GM19395 (cell line): ENCODE data around the gene INAVA.

Experiments
- ATAC-seq: cut with Tn5 transposase; IDR thresholded peaks from one replicate; pipeline ENCODE4 v1.9.1; 2021; ENCODE audit warnings: mild to moderate bottlenecking, moderate library complexity; ENCODE audit not compliant: unreplicated experiment

The INAVA gene, protein sequence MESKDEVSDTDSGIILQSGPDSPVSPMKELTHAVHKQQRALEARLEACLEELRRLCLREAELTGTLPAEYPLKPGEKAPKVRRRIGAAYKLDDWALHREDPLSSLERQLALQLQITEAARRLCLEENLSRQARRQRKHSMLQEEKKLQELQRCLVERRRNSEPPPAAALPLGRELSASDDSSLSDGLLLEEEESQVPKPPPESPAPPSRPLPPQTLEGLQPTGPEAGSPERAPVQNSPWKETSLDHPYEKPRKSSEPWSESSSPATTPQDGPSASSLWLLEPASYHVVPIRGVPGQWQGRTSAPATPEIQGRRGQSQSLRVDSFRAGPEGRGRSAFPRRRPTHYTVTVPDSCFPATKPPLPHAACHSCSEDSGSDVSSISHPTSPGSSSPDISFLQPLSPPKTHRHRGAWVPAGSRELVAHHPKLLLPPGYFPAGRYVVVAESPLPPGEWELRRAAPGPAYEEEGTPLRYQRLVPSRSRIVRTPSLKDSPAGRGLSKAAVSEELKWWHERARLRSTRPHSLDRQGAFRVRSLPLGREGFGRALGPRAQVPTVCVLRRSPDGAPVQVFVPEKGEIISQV

DNA sequence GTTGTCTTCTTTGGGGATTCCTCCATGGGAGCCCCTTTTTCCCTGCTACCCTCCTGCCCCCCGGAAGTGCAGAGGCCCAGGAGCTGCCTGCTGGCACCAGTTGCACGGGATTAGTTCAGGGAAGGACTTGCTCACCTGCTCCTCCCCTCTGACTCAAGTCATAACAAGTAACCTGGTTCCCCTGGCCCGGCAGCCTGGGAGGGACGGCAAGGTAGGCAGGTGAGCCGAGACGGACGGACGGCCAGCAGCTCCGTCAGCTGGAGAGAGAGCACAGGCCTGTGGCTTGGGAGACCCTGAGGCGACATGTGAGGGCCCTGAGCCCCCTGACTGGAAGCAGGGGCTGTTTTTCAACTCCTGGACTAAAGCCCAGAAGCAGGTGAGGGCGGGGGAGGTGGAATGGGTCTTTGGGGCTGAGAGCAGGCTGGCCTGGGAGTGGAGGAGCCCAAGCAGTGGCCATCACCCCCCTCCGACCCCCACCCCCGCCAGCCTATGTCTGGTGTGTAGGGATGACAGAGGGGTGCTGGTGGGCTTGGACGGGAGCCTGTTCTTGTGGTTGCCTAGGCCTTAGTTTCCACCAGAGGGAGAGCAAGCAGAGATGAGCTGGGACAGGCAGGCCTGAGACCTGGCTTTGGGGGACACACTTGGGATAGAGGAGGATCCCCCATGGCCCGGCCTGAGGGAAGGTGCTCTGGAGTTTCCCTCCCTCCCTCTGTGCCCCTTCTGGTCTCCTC is at the start of gene INAVA:
Gene INAVA (plus strand): TSS at position 189 of the 731 bp plus-strand sequence. CDS start 3,501 bp downstream, outside the sequence.
- ATAC-seq, result no peak

DNA sequence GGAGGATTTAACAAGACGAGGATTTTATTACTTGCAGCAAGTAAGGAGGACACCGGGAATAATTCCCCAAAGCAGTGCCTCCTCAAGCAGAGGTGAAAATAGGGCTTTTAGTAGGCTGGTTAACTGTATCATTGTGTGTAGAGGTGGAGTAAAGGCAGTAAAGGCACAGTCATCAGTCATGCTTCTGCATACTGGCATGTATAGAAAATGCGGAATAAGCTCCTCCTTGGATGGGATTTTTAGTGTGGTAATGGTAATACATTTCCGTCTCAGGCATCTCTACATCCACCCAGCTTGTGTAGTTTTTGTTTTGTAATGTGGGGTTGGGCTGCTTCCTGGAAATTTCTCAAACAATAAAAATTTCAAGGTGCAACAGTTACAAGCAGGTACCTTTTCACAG is 49.3 kb upstream of the INAVA start:
- no peak for ATAC-seq

DNA sequence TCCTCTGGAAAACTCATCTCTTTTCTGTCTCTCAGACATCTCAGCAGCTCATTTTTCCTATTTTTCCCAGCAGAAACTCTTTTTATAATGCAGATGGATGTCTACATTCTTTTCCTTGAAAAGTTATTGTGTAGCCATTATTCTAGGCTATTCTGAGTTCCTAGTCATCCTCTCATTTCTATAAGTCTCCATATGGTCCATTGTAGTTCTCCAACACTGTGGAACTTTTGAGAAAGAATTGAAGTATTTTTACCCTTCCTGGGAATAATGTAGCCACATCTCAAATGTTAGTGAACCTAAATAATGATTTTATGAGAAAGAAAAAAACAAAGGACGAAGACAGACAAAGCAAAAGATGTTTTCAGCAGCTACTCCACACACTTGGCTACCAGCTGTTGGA is 48.3 kb upstream of the INAVA start:
- ATAC-seq, result no peak

DNA sequence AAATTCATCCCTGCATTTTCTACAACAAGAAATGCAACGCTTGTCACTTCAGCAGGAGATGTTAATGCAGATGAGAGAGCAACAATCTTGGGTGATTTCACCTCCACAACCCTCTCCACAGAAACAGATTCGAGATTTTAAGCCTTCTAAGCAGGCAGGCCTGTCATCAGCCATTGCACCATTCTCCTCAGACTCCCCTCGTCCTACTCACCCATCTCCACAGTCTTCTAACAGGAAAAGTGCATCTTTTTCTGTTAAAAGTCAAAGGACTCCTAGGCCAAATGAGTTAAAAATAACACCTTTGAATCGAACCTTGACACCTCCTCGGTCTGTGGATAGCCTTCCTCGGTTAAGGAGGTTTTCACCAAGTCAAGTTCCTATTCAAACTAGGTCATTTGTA is 45.3 kb upstream of the INAVA start:
- no peak for ATAC-seq

DNA sequence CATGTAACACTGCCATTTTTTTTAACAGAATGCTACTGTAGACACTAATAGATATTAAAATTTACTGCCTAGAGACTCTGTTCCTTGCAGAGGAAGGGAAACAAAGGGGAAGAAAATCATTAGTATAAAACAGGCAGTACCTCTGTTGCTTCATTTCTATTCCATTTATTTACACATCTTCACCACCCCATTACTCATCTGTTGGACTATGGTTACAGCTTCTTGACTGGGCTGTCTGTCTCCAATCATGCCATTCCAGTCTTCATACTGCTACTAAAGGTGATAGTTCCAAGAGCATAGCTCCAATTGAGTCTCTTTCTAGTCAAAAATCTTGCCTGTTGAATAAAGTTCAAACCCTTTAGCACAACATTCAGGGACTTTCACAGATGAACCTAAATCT is 44.1 kb upstream of the INAVA start:
- no peak for ATAC-seq

DNA sequence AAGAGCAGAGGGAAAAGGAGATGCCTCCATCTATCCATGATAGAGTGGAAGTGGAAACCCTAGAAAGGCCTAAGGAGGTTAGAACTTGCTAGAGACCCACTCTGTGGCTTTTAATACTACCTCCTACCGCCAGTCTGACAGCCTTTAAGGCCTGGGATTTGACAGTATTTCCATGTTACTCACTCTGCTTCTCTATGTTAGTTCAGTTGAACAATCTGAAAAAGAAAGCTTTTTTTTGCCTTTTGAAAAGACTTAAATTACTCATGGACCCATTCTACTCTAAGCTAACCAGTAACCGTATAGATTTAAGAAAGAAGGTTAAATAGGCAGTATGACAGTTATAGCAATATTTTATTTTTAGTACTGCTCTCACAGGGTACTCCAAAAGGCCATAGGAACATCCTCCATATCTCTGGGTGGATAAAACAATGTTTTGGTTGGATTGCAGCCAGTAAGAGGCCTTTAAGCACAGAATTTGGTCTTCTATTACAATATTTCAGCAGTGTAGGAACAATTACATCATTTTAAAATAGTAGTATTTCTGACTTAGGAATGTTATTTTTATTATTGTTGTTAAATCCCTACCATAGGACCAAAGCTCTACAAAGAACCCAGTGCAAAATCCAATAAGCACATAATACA is 37.9 kb upstream of the INAVA start:
- no peak for ATAC-seq

DNA sequence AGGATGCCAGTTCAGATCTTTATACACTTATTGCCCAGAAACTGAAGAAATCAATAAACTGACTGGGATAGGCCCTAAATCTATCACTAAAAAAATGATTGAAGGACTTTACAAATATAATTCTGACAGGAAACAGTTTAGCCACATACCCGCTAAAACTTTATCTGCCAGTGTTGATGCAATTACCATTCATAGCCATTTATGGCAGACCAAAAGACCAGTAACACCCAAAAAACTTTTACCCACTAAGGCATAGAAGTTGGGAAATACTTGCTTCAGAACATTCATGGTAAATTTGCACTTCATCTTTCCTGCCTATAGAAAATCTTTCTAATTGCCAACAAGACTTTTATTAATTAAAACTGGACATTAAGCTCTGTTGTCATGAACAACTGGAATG is 36.9 kb upstream of the INAVA start:
- ATAC-seq, result no peak

DNA sequence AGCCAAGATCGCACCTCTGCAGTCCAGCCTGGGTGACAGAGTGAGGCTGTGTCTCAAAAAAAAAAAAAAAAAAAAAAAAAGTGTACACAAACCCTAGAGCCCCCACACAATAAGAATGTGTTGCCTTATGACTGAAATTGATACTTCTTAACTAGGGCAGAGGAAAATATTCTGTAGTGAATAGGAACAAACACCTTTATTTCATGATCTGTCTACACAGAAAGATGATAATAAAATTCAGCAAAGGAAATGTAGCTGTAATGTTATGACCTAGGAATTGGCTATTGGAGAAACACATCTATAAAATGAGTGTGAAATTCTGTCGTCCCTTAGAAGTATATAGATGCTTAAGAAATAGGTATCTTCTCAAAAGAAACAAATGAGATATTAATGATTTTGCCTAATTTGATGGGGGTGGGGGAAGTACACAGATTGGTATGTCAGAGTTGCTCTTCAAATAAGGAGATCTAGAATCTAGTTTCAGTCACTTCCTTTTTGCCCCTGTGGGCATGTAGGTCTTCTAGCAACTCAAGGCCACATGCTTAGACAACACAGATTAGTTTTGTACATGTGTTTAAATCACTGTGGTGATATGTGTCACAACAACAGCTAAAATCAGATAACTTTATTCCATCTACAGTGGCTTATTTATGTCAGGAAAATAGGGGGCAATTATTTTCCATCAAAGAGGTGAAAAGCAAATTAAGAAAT is 32.6 kb upstream of the INAVA start:
- ATAC-seq, result no peak

DNA sequence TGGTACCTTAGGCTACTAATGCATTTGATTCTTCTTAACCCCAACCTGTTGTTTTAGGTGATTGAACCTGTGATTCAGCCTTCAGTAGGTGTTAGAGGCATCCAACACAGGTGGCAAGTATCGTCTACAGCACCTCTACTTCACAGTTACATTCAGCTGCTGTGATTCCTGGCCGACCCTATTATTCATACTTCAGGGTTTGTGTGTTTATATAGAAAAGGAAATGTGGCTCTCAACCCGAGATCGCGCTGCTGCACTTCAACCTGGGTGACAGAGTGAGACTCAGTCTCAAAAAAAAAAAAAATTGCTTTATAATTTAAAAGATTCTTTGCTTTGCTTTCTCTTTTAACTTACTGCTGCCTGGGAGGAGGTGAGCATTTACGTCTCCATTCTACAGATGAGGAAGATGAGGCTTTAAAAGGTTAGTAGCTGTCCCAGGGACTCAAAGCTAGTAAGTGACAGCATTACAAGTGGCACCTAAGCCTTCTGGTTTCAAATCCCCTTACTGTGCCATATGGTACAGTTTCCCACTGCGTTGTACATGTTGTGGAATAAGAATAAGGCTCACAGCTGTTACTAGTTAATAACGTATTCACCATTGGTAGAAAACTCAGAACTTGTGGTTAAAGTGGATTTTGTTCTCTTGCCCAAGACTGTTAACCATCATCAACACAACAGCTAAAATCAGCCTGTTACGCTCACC is 31.8 kb upstream of the INAVA start:
- no peak for ATAC-seq

DNA sequence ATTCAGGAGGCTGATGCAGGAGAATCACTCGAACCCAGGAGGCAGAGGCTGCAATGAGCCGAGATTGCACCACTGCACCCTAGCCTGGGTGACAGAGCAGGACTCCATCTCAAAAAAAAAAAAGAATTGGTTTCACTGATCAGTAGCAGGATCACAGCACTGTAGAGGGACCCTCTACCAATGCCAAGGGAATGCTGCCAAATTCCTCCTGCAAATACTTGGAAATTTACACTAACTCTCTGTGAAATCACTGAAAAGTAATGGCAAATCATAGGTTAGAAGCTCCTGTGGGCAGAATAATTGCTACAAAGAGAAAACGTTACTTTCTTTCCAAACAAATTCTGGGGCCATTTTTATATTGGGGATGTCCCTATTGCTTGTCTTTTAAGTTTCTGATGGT is 28.6 kb upstream of the INAVA start:
- ATAC-seq, result no peak

DNA sequence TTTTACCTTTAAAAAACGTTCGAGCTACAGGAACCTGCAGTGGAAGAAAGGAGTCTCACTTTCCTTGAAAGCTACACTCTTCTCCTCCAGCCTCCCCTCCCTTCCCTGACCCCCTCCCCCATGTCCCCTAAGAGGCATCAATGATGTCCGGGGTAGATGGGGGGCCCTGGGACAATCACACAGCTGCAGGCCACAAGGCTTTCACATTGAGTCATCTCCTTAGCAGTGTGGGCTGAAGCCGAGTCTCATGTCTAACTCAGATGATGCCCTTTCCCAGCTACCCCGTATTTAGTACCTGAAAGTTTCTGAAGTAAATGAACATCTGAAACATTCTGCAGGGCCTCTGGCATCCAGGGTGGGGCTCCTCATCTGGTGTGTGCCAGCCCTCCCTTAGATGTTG is 28.2 kb upstream of the INAVA start:
- peak; percentile 85 for ATAC-seq

DNA sequence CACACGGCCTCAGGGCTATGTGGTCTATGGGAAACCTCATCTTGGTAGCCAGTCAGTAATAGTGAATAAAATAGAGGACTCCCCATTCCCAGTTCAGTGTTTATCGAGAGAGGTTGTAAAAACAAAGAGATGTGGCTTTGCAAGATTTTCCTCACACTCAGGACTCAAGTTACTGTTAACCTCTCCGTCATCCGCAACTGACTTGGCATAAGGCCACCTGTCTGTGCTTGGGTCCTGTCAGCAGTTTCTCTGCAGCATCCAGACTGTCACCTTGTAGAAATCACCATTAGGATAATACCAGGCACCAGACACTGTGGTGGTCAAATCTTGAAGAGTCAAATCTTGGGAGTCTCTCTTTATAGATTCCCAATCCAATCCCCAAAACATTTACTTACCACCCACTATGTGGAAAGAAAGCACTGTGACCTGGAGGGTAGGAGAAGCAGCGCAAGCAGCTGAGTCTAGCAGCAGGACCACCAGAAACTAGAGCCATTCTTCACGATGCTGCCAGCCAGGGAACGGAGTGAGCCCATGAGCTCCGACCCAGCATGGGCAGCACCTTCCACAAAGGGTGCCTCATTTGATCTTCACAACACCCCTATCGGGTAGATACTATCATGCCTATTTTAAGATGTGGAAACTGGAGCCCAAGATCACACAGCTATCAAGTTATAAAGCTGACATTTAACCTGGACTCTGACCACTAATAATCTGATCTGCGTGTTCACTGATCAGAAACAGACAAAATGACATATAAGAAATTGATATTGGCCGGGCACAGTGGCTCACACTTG is 27.5 kb upstream of the INAVA start:
- ATAC-seq, result peak; percentile 8

DNA sequence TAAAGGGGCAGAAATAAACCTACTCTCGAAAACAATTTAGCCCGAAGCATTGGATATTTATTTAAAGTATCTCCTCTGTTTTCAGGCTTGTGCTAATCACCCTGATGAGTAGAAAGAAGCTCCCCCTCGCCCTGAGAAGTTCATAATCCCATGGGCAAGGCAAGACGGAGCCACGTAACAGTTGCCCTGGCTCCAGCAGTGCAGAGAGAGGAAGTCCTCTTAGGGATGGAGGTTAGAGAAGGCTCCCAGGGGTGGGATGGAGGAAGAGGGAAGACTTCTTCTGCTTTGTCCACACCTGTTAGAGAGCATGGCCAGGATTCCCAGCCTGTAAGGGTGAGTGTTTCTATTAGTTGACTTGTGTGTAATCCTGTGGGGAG is 25.3 kb upstream of the INAVA start:
- no peak for ATAC-seq

DNA sequence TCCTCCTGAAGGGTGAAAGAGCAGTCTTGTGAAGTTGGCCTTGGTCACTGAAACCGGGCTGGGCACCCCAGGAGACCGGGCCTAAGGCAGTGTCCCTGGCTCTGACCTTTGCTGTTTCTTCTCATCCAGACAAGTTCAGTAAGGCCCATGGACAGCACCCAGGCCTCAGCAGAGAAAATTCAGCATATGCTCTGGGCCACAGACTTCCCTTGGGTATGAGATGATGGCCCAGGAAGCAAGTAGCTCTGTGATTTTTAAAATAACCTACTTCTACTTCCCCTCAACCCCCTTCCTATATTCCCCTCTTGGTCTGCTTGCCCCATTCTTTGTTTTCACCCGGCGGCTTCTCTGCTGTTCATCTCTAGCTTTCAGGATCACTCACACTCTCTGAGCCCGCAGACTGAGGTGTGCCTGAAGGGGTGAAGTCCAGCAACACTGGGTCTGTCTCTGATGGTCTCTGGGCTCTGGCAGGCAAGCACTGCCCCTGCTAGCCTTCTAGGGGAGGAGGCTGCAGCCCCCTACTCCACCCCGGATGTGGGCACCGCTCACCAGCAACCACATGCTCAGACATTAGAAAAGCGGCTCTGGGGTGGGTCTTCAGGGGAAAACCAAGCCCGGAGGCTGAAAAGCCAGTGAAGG is 24.8 kb upstream of the INAVA start:
- peak; percentile 62 for ATAC-seq

DNA sequence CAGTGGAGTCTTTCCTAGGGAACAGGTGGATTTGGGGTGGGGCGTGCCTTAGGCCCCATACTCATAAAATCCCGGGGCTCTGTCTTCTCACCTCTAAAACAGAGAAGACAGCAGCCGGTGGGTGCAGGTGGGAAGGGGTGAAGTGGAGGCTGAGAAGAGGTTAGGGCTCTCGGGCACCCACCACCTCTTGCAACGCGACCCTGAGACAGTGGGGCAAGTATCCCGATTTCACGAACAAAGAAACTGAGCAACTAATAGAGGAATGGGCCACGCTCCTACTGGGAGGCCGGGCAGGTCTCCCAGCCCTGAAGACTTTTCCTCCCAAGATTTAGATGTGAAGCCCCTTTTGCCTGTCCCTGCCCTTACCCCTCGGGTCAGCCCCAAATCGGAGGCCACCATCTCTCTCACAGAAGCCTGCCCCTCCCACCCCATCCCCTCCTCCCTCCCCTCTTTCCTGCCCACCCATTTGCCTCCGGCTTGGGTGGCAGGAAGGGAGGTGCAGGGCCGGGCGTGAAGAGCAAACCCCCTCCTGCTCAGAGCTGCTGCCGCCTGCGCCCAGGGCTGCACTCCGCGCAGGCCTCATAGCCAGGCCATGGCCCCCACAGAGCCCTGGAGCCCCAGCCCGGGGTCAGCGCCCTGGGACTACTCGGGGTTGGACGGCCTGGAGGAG is 22.1 kb upstream of the INAVA start, which contains the start of gene GPR25:
Gene GPR25 (plus strand): TSS at position 536 of the 670 bp plus-strand sequence. CDS start 57 bp downstream, at position 593.
- no peak for ATAC-seq

DNA sequence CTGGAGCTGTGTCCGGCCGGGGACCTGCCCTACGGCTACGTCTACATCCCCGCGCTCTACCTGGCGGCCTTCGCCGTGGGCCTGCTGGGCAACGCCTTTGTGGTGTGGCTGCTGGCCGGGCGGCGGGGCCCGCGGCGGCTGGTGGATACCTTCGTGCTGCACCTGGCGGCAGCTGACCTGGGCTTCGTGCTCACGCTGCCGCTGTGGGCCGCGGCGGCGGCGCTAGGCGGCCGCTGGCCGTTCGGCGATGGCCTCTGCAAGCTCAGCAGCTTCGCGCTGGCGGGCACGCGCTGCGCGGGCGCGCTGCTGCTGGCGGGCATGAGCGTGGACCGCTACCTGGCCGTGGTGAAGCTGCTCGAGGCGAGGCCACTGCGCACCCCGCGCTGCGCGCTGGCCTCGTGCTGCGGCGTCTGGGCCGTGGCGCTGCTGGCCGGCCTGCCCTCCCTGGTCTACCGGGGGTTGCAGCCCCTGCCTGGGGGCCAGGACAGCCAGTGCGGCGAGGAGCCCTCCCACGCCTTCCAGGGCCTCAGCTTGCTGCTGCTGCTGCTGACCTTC is 21.5 kb upstream of the INAVA start:
- ATAC-seq, result no peak

DNA sequence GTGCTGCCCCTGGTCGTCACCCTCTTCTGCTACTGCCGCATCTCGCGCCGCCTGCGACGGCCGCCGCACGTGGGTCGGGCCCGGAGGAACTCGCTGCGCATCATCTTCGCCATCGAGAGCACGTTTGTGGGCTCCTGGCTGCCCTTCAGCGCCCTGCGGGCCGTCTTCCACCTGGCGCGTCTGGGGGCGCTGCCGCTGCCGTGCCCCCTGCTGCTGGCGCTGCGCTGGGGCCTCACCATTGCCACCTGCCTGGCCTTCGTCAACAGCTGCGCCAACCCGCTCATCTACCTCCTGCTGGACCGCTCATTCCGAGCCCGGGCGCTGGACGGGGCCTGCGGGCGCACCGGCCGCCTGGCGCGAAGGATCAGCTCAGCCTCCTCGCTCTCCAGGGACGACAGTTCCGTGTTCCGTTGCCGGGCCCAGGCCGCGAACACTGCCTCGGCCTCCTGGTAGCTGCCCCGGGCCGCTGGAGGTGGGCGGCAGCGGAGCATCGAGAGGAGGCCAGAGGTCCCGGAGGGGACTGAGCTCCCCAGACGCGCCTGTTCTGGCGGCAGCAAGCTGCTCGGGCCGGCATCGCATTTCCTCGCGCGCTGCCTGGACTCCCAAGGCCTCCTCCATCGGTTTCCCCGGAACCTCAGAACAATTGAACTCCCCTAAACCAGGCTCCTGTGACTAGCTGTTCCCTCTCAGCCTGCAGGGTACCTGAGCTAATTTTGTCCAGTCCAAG is 20.9 kb upstream of the INAVA start:
- ATAC-seq, result no peak
